GM18517 (cell line): ENCODE measurements around the gene LRRC3.

Experiments used
- ATAC-seq: cut with Tn5 transposase; IDR thresholded peaks from one replicate; pipeline ENCODE4 v1.9.1; 2021; ENCODE audit warnings: mild to moderate bottlenecking, moderate library complexity; ENCODE audit not compliant: unreplicated experiment

Gene LRRC3

GRCh38 chr21:44423941-44424607 lies 31.2 kb upstream of the LRRC3 start:
- ATAC-seq, result no peak

- ATAC-seq, result no peak
Observed at GRCh38 chr21:44424608-44425306, 30.6 kb upstream of the LRRC3 start.

- ATAC-seq, result no peak
Observed at GRCh38 chr21:44425307-44425894, 29.9 kb upstream of the LRRC3 start.

DNA sequence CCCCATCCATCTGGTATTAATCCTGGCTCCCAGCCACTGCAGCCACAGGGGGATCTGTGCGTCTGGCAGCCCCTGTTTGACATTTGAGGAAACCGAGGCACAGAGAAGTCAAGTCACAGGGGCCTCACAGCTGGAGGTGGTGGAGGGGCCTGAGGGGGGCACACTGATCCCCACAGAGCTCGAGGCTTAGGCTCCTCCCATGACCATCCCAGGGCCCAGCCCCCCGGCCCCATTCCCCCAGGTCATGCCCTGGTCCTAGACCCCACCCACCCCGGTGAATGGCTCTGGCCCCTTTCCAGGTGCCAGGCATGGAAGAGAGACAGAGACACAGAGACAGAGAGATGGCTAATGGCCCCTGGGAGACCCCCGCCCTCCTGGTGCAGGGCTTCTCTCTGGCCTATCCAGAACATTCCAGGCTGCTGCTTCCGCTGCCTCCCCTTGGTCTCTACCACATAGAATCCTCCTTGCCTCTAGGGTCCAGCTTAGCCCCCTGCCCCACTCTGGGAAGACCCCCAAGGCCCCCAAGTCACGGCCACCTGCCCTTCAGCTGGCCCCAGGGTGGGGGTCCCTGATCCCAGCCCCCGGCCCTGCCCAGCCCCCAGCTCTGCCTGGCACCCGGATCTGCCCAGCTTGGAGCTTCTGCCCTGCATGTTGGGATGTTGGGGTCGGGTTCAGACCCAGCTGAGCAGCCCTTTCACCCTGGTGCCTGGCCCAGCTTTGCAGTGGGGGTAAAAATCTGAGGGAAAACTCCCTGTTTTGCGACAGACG lies 29.2 kb upstream of the LRRC3 start:
- no peak for ATAC-seq

DNA sequence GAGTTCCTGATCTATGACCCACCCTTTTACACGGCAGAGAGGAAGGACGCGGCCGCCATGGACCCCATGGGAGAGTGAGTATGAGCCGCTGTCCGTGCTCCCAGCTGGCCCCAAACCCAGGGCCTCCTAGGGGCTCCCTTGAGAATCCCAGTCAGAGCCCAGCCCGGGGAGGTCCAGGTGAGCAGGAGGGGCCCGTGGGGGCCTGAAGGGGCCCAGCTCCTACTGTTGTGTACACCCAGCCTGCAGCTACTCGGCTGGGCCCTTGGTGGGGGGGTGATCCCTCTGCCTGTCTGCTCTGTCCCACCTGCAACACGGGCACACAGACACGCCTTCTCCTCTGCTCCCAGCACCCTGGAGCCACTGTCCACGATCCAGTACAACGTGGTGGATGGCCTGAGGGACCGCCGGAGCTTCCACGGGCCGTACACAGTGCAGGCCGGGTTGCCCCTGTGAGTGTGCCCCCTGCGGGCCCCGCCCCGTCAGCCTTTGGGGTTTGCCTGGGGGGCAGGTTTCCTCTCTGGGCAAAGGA lies 28.6 kb upstream of the LRRC3 start:
- ATAC-seq, result no peak

- no peak for ATAC-seq
Observed at GRCh38 chr21:44427241-44428120, 27.8 kb upstream of the LRRC3 start.

DNA sequence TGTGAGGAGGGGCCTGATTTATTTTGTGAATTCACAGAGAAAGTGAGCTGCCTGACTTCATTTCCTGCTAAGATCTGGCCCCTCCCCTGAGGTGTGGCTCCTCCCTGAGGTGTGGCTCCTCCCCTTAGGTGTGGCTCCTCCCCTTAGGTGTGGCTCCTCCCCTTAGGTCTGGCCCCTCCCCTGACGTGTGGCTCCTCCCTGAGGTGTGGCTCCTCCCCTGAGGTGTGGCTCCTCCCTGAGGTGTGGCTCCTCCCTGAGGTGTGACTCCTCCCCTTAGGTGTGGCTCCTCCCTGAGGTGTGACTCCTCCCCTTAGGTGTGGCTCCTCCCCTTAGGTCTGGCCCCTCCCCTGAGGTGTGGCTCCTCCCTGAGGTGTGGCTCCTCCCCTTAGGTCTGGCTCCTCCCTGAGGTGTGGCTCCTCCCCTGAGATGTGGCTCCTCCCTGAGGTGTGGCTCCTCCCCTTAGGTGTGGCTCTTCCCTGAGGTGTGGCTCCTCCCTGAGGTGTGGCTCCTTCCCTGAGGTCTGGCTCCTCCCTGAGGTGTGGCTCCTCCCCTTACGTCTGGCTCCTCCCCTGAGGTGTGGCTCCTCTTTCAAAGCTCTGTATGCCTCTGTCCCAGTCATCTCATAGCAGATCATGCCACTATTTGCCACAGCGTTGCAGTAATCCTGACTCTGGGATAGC lies 26.9 kb upstream of the LRRC3 start:
- no peak for ATAC-seq

GRCh38 chr21:44429894-44430293 lies 25.4 kb upstream of the LRRC3 start:
- no peak for ATAC-seq

- ATAC-seq, result no peak
Observed at GRCh38 chr21:44431300-44431699, 24.0 kb upstream of the LRRC3 start.

GRCh38 chr21:44432841-44433790 lies 22.2 kb upstream of the LRRC3 start:
- ATAC-seq, result no peak

DNA sequence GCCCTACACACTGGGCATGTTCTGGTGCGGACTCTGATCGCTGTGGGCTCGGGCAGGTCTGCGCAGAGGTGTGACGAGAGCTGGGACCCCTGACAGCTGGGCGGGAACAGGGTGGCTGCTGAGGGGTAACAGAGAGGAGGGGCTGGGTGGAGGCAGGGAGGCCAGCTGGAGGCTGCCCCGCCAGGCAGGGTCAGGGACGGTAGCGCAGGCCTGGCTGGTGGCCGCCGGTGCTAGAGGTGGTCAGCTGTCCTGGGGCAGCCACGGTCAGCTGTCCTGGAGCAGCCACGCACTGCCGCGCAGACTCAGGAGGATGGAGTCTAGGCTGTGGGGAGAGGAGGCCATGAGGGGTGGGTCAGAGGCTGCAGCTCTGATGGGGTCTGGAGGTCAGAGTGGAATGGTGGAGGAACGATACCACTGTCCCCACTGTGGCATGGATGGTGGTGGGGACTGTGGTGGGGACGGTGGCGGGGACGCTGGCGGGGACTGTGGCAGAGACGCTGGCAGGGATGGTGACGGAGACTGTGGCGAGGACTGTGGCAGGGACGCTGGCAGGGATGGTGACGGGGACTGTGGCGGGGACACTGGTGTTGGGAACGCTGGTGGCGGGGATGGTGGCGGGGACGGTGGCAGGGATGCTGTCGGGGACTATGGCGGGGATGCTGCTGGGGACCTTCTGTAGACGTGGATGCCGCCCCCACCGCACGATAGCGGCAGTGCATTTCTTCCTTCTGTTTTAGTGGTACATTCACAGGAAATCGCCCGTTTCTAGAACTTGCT lies 21.3 kb upstream of the LRRC3 start:
- ATAC-seq, result no peak

DNA sequence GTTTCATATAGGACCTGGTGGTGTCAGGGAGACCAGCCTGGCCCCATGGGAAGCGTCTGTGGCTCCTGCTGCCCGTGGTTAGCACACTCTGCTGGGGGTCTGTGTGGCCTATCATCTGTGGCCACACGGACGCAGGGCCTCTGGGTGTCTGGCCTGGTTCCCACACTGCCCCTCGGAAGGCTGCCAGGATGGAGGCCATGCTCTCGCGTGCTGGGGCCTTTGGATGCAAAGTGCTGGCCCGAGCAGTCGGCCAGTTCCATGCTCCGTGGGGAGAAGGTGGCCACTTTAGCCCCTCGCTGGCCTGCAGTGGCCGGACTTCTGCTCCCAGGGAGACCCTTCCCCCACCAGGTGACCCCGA lies 20.8 kb upstream of the LRRC3 start:
- no peak for ATAC-seq

GRCh38 chr21:44434936-44435635 lies 20.2 kb upstream of the LRRC3 start:
- no peak for ATAC-seq

DNA sequence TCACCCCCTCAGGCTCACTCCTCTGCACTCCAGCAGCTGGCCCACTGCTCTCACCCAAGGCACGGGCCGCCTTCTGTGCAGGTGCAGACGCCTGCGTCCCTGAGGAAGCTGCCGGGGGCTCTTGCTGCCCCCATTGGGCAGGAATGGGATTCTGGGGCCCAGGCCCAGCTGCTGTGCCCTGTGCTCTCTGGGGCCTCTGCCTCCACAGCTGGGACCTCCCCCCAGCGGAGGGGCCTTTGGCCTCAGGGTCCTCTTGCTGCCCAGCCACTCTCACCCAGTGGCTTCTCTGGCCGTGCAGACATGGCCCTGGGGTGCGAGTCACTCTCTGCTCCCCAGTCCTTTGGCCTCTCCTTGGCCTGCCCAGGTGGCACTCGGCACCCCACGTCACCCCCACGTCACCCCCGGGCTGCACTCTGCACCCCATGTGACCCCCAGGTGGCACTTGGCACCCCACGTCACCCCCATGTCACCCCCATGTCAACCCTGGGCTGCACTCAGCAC lies 19.1 kb upstream of the LRRC3 start:
- no peak for ATAC-seq

- no peak for ATAC-seq
Observed at GRCh38 chr21:44436958-44437357, 18.4 kb upstream of the LRRC3 start.

DNA sequence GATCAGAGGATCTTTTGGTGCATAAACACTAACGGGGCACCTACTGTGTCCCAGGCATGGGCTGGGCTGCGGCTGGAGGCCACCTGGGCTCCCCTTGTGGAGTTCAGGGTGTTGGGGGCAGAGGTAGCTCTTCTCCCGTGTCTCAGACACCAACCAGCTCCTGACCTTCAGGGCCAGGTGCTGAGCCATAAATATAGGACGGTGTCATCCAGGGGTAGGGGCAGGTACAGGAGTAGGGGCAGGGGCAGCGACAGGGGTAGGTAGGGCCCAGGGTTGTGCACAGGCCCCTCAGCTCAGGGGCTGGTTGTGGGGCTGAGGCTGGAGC lies 18.0 kb upstream of the LRRC3 start:
- ATAC-seq, result no peak

GRCh38 chr21:44437696-44438431 lies 17.4 kb upstream of the LRRC3 start:
- no peak for ATAC-seq
